NCI-H2171 (cell line): ENCODE measurements around the gene ARHGAP26.
A peak's percentile ranks its signal among the peaks of the same experiment; 100 is the strongest.

Experiments used
- DNase-seq: peaks from one replicate; lab custom pipeline; 2025; lab: John Stamatoyannopoulos, UW

Gene ARHGAP26

DNA sequence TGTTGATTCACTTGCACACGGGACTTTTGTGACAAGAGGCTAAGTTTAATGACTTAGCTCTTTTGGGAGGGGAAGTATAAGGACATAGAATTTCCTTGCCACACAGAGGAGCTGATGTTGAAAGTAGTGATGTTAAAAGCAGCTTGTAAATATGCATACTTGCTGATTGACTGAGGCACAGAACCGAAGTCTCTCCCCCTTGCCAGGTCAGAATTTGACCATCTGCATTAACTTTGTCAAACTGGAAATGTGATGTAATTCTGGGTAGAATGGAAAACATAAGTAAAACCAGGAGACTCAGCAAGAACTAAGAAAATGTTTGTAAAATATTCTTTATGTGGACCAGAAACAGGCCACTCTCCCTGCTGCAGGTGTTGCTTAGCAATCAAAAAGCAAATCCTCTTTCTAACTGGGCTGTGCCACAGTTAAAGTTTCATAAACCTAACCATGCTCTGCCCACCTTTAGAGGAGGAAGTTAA lies 349.2 kb downstream of the ARHGAP26 start:
- no peak for DNase-seq

DNA sequence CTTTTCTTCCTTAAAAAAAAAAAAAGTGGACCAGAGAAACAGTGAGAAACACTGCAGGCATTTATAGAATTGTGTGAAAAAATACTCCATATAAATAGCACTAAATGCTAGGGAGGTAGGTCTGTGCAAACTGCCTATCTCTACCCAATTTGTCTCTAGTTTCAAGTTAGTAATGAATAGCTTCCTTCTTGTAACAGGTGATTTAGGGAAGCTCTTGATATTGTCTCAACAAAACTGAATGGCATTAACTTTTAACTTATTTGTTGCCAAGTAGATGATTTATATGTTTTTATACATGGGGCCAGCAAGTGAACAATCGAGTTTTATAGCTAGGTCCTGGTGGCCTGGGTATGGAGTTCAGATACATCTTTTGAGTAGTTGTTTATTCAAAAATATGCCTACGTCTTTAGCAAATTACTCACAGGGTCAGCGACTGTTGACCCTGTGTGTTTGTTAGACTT lies 349.7 kb downstream of the ARHGAP26 start:
- no peak for DNase-seq

DNA sequence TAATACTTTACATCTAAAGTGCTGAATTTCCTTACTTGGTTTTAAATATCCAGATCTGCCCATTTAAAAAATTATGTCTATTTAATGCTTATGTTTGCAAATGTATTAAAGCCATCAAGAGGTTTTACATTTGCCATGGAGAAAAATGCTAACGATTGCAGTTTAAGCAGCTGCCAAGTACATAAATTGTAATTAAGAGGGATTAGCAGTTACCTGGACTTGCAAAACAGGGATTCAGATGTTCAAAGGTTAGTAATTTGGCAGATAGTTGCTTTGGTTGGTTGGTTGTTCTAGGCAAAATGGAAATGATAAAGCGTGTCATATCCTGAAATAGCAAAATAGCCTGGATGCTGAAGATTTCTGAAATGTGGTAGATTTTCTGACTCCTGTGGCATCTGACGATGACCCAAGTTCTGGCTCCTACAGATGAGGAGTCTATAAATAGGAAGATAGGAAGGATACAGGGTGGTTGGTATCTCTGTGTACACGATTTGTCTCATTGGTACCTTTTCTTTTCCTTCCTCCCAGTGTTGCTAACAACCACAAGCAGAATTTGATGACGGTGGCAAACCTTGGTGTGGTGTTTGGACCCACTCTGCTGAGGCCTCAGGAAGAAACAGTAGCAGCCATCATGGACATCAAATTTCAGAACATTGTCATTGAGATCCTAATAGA lies 350.4 kb downstream of the ARHGAP26 start:
- DNase-seq = no peak

DNA sequence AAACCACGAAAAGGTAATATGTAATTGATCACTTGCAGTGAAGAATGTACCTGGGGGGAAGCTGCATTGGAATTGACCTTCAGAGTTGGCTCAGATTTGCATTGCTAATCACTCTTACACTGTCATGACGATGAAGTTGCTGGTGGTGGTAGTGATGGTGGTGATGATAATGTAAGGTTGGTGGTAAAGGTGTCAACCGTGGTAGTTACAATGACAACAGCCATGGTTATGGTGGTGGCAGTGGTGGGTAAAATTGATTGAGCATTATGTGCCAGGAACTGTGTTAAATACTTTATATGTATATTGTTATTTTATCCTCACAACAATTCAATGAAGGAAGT lies 350.9 kb downstream of the ARHGAP26 start:
- DNase-seq = no peak

DNA sequence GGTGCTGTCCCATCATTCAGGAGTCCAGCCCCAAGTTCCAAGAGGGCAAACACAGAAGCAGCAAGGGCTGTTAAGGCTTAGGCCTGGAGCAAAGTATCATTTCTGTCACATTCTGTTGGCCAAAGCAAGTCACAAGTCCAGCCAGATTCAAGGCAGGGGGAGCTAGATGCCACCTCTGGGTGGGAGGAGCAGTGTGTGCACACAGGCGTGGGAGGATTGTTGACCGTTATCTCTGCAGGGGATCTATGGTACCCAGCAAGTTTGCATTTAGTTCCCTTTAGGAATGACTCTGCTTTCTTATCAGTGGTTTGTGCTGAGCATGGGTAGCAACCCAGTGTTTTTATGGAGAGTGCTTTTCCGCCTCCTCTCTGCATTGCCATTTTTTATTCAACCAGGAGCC lies 354.4 kb downstream of the ARHGAP26 start:
- no peak for DNase-seq

DNA sequence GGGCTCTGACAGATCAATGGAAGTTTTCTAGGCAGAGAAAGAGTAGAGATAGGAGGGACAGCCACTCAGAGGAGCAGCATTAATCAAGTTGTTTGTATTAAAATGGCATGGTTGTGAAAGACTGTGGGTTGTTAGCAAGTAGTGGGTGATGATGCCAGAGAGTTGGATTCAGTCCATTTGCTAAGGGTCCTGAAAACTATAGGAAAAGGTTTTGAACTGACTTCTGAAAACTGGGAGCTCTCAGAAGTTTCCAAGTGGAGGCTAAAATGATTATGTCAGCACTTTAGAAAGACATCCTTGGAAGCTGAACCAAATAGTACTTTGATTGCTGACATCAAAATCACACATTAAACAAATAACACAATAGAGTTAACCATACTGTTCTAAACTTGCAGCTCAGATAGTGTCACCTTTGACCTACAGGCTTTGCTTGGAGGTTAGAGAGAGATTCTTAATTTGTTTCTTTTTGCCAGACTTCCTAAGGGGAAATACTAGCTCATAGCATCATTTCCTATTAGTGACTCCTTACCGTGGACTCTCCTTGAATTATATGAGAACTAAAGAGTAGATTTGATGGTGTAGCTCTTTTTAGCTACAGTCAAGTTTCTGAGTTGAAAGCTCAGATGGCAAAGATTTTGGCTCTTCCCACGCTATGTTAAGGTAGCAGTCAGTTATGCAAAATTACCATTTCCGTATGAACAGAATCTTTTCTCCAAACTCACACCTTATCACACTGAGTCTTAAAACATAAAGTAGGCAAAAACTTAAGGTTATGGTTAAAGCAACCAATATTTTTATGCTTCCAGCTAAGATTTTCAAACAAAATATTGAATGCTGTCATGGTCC lies 356.2 kb downstream of the ARHGAP26 start:
- no peak for DNase-seq

DNA sequence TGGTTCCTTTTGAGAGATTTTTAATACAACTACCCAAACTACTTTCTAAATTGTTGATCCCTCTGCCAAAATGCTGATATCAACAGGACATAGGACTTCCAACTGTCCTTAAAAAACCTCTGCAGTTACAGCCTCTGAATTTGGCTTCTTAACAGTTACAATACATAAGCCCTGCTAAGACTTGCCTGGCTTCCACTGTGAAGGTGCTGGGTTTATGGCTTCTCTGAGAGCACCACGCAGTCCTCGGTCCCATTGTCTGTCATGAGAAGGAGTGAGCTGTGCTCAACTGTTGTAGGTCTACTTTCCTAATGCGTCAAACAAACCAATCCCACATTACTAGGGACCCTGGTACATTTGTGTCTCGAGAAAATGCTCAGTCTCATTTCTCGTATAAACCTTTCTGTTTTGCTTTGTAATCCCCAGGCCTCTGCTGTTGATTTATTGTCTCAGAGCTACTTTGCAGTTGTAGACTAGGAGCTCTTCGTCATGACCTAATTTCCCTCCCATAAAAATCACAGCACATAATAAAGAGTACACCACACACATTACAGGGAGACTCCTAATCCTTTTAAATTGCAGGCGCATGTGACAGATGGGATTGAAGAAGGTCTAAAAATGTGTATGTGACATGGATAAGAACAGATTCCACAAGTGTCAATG lies 358.4 kb downstream of the ARHGAP26 start:
- DNase-seq = no peak

DNA sequence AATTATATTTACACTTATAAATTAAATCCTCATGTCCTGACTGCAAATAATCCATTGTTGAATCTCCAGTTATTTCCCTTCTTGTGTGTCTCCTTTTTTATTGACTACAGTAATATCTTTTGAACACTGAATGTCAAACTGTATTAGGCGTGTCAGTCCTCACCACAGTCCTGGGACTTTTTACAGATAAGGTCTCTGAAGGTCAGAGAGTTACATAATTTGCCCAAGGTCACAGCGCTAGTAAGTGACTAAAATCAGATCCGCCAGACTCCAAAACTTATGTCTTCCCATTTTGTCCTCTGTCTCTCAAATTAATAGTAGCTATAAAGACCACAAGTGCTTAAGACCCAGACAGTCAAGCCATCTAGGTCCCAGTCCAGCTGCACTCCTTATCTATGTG lies 359.0 kb downstream of the ARHGAP26 start:
- DNase-seq = no peak

DNA sequence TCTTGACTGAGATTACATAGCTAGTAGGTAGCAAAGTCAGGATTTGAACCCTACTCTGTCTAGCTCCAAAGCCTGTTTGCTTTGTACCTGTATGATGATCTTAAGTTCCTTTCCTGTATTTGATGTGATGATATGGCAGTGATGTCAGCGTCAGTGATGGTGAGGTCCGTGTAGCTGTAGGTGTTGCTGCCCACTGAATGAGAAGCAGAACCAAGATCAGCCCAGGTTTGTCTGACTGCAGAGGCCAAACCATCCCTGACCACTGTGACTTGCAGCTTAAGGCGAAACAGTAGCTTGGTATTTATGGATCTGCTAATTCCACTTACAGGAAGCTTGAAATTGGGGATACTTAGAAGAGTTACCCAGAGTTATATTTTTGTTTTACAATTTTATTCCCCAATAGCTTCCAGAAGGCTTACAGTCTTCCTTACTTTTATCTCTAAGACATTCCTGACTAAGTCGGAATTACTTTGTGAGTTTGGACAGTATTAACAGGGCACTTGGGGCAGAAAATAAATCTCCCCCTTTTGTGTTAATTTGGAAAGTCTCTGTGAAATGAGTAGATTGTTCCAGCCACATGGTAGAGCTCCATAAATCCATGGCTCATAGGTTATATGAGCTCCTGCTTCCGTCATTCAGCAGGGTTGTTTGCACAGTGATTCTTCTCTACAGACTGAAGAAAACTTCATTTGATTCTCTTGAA lies 359.9 kb downstream of the ARHGAP26 start:
- no peak for DNase-seq

DNA sequence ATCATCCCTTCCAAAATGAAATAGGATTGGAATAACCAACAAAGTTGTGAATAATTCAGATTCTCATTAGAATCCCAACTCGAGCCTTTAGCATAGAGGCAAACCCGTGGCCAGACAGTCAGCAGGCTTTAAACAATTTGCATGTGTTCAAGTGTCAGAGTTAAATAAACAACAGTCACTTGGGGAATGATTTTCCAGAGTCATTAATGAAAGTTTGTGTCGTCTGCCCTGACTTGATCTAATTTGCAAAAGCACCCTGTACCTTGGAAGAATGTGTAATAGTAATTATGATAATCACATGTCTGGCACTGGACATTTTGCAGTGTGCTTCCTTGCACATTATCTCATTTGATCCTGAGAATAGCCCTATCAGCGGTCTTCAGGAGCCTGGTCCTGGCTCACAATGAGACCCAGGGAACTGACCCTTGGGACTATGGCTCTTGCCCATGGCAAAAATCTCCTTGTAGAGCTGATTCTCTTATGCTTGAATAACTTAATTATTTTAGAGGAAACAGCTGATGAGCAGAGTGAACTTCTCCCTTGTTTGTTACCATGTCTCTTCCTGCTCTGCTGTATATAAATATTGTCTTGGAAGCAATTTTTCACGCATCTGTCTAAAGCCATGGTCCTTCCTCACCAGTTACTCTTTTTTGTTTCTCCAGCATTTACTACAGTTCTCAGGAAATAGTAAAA lies 360.6 kb downstream of the ARHGAP26 start:
- DNase-seq = no peak

DNA sequence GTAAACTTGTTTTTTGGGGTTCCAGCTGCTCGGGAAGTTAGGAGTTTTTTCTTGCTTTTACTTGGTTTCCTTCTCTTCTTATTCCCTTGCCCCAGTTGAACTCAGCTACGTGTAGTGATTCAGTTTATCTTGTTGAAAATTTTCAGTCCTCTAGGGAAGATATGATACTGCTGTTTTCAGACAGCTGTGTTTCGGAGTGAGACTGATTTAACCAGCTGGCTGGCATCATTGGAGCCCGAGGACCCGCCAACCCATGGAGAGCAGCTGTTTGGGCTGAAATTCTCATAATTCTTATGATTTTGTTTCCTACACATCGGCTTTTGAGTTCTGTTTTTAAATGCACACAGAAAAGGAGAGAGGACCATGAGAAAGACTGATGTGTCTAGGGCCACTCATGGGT lies 361.8 kb downstream of the ARHGAP26 start:
- no peak for DNase-seq

DNA sequence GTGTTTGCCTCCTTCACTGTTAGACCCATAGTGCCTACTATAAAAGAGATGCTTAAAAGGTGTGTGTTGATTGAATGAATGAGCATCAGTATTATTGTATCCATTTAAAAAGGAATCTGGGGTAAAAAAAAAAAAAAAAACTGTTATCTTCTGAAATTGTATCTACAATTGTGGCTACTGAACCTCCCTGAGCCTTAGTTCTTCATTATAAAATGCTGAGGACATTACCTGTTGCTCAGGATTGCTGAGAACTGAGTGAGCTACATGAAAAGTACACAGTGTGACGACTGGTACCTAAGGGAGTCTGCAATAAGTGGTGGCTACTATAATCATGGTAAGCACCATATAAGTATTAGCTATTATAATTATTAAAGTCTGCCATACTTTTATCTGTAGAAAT lies 362.6 kb downstream of the ARHGAP26 start:
- DNase-seq = no peak

DNA sequence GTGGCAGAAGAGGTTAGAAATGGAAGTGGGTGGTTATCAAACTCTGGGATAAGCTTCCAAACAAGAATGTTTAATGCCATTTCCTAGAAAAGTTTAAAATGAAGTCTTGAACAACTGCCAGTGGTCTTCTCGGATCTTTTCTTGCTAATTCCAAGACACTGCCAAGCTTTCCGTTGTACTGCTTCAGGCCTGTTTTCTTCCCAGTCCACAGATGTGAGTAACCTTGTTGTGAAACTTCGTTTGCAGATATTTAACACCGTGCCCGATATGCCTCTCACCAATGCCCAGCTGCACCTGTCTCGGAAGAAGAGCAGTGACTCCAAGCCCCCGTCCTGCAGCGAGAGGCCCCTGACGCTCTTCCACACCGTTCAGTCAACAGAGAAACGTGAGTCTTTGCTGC lies 363.5 kb downstream of the ARHGAP26 start:
- no peak for DNase-seq

DNA sequence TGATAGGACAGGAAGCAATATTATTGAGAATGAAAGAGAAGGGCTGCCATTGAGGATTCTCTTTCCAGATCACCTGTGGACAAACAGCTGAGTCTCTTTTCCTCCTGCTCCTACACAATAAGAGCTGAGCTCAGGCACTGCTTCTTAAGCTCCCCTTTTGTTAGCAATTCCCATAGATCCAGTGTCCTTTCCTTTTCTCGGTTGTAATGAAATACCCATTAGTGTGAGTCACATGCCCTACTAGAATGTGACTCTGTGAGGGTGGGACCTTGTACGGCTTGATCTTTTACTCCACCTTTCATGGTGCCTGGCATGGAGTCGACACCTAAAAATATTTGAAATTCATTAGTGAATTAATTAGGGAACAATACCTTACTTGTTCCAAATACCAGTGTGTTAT lies 364.1 kb downstream of the ARHGAP26 start:
- DNase-seq = no peak

DNA sequence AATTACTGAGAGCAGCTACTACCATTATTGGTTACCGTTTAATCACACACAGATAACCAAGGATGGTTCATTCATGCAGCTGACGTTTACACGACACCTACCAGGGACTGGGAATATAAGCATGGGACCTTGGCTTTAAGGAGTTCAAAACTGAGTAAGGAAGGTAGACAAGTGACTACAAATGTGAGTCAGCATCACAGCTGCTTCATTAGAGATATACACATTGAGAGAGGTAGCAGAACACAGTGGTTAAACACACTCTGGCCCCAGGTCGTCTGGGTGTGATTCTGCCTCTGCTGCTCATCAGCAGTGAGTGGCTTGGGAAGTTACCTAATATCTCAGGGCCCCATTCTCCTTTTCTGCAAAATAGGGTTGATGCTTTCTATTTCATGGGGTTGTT lies 364.7 kb downstream of the ARHGAP26 start:
- DNase-seq = no peak

DNA sequence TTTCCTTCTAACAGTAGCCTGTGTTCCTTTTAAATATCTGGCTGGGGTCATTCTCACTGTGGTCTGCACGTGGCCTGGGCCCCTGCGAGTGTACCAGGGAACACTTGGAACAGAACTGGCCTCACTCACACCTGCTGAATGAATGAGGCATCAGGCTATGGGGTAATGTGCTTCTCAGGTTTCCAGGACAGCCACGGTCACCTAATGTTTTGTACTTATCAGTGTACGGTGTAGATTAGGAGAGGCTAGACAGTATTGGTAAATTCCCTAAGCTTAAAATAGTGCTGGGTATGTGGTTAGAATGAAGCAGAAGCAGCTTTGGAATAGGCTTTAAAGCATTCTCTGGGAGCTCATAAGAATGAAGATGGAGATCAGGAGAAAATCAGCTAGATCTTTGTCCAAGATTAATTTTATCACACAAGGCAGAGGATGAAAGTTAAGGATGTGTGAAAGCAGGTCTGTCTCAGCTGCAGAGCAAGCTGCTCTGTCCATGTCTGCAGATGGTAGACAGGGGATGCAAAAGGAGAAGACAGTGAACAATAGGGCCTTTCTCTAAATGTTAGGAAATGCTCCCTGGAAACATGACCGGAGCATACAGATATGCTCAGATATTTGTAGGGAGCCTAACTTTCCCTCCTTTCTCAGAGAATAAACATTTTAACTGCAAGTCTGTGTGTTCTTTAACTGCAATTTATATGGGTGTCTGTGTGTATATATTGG lies 365.8 kb downstream of the ARHGAP26 start:
- no peak for DNase-seq

DNA sequence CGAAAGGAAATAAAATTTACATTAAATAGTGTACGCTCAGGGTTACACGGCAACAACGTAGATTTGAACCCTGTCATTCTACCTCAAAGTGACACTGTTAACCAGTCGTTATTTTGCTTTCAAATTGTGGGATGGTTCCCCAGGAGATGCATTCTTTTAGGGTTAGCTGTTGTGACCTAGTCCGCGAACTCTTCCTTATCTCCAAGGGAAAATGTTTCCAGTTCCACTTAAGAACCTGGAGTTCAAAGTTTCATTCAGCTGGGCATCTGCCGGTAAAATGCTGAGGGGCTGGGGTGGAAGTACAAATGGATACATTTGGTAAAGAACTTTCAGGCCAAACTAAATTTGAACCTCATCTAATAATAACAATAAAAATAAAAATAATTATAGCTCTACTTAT lies 368.7 kb downstream of the ARHGAP26 start:
- no peak for DNase-seq

DNA sequence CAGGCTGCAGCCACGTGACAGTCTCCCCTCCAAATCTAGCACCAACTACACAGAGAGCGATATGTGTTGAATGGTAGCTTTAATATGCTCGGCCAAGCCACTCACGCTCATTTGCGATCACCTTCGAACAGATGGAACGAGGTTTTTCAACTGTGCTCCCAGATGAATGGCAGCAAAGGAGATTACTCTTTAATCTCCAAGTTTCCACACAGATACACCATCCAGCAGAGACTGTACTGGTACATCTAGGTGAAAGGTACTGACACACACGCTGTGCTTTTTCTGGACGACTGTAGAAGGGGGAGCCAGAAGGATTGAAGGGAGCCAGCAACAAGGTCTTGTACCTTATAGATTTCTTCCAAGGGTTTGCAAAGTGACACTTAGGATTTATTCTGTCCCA lies 369.4 kb downstream of the ARHGAP26 start:
- no peak for DNase-seq

DNA sequence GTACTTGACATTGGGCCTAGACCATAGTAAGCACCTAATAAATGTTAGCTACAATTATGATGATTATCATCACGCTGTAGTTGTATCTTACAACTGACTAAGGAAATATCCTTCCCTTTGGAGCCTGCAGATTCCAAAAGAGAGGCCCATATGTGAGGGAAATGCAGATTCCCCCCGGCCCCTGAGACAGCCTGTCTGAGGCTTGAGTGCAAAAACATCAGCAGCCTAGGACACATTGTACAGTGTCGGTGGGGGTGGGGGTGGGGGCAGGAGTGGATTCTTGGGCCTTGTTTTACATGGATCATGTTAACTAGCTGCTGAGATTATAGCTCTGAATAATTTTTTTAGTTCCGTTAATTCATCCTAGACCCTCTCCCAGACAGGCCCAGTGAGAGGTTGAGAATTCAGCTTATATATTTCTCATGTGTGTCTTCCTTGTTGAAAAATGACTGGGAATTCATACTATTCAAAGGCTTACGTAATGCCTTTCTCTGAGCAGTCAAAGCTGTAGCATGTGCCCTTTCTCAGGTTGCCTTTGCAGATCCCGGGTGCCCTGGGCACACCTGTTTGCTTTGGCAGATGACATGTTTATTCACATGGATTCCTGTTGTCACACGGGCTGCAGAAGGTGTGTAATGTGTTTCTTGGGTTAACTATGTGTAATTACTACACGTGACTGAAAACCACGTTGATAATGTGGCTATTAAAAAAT lies 370.5 kb downstream of the ARHGAP26 start:
- peak; percentile 51 for DNase-seq

DNA sequence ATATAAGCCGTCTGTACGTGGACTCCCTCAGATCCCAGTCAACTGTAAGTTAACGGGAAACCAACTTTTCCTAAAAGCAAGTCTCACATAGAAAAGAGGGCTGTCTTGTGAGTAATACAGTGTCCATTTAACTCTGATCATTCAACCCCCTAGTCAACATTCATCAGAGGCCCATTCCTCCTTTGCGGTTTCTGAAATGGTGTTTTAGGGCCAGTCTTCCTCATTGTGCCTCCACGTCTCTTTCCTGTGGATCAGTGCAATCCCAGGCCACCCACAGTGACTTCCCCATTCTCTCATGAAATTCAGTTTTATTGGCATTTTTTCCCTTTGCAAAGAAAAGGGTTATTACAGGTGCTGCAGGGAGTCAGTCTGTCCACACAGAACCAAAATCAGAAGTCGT lies 371.5 kb downstream of the ARHGAP26 start:
- DNase-seq = no peak
